ENCODE results near the gene EIF4A3. TPM values are rescaled to one million over a fixed set of nuclear protein-coding genes. Genes with fewer than 3 reads are reported as not detected.

EIF4A3 gene
- total and polyA plus RNA-seq, 10 of the 15 experiments (the other 5 are each of a cell fraction or from before 2014, with no cell fraction given): 53.3 to 225 (median 103) TPM

DNA sequence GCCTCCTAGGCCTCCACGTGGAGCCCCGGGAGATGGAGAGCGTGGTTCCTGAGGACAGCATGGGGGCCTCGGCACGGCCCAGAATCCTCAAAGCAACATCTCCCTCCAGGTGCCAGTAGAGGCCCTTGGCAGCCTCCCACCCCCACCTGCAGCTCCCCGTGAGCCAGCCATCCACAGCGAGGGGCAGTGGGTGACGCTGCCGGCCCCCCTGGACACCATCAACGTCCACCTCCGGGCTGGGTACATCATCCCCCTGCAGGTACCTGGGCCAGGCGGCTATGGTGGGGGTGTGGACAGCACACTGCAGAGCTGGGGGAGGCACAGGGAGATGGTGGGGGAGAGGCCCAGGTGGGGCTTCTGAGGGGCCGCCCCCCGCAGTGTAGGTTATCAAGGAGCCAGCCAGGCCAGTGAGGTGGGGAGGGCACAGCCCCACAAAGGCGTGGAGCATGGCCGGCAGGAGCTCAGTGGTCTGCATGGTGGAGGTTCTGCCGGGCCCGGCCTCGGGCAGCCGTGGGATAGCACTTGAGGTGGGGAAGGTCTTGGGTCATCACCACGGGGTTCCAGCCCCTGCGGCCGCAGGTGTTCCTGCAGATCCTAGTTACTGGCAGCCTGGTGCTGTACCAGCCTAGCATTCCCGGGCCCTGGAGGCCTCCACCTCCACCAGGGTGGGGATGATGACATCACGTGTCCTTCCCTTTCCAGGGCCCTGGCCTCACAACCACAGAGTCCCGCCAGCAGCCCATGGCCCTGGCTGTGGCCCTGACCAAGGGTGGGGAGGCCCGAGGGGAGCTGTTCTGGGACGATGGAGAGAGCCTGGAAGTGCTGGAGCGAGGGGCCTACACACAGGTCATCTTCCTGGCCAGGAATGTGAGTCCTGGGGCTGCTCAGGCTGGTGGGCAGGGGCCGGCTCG lies 29.2 kb downstream of the EIF4A3 start (continued):
- TF ChIP-seq, protein P1, sequence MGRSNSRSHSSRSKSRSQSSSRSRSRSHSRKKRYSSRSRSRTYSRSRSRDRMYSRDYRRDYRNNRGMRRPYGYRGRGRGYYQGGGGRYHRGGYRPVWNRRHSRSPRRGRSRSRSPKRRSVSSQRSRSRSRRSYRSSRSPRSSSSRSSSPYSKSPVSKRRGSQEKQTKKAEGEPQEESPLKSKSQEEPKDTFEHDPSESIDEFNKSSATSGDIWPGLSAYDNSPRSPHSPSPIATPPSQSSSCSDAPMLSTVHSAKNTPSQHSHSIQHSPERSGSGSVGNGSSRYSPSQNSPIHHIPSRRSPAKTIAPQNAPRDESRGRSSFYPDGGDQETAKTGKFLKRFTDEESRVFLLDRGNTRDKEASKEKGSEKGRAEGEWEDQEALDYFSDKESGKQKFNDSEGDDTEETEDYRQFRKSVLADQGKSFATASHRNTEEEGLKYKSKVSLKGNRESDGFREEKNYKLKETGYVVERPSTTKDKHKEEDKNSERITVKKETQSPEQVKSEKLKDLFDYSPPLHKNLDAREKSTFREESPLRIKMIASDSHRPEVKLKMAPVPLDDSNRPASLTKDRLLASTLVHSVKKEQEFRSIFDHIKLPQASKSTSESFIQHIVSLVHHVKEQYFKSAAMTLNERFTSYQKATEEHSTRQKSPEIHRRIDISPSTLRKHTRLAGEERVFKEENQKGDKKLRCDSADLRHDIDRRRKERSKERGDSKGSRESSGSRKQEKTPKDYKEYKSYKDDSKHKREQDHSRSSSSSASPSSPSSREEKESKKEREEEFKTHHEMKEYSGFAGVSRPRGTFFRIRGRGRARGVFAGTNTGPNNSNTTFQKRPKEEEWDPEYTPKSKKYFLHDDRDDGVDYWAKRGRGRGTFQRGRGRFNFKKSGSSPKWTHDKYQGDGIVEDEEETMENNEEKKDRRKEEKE (IDR thresholded peaks at IDR 0.05): no peak
- no peak for TF ChIP-seq SRF (IDR thresholded peaks at IDR 0.05; ENCODE audit: low read depth in 2 of 2, low read length in 2 of 2)
- TF ChIP-seq RB1 (IDR thresholded peaks at IDR 0.05; ENCODE audit: borderline replicate concordance): no peak
- TF ChIP-seq DPF2 (IDR thresholded peaks at IDR 0.05): no peak
- TF ChIP-seq, protein P2, sequence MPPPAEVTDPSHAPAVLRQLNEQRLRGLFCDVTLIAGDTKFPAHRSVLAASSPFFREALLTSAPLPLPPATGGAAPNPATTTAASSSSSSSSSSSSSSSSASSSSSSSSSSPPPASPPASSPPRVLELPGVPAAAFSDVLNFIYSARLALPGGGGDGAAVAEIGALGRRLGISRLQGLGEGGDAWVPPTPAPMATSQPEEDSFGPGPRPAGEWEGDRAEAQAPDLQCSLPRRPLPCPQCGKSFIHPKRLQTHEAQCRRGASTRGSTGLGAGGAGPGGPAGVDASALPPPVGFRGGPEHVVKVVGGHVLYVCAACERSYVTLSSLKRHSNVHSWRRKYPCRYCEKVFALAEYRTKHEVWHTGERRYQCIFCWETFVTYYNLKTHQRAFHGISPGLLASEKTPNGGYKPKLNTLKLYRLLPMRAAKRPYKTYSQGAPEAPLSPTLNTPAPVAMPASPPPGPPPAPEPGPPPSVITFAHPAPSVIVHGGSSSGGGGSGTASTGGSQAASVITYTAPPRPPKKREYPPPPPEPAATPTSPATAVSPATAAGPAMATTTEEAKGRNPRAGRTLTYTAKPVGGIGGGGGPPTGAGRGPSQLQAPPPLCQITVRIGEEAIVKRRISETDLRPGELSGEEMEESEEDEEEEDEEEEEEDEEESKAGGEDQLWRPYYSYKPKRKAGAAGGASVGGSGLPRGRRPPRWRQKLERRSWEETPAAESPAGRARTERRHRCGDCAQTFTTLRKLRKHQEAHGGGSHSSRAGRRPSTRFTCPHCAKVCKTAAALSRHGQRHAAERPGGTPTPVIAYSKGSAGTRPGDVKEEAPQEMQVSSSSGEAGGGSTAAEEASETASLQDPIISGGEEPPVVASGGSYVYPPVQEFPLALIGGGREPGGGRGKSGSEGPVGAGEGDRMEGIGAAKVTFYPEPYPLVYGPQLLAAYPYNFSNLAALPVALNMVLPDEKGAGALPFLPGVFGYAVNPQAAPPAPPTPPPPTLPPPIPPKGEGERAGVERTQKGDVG (CRISPR knock-in tag; IDR thresholded peaks at IDR 0.05): no peak
- no peak for TF ChIP-seq YBX1 (IDR thresholded peaks at IDR 0.05)
- no peak for TF ChIP-seq IKZF2 (IDR thresholded peaks at IDR 0.05)
- no peak for TF ChIP-seq FOXM1 (IDR thresholded peaks at IDR 0.05; ENCODE audit: low read depth, low read length)
- TF ChIP-seq RBBP5 (conservative IDR thresholded peaks at IDR 0.05): no peak
- TF ChIP-seq CBFB (IDR thresholded peaks at IDR 0.05; ENCODE audit: low read depth): no peak
